GM21381 (cell line): Measurements from ENCODE around the gene SCARB1.
A peak's percentile ranks its signal among the peaks of the same experiment; 100 is the strongest.
"Not testable (repeated sequence)": the region's sequence is repeated elsewhere in the genome, so short reads cannot be mapped to it uniquely, and the experiment has no call there.

Experiments used
- ATAC-seq: cut with Tn5 transposase; IDR thresholded peaks from one replicate; pipeline ENCODE4 v1.9.1; 2021; ENCODE audit warnings: mild to moderate bottlenecking, moderate library complexity; ENCODE audit not compliant: unreplicated experiment

Gene SCARB1

DNA sequence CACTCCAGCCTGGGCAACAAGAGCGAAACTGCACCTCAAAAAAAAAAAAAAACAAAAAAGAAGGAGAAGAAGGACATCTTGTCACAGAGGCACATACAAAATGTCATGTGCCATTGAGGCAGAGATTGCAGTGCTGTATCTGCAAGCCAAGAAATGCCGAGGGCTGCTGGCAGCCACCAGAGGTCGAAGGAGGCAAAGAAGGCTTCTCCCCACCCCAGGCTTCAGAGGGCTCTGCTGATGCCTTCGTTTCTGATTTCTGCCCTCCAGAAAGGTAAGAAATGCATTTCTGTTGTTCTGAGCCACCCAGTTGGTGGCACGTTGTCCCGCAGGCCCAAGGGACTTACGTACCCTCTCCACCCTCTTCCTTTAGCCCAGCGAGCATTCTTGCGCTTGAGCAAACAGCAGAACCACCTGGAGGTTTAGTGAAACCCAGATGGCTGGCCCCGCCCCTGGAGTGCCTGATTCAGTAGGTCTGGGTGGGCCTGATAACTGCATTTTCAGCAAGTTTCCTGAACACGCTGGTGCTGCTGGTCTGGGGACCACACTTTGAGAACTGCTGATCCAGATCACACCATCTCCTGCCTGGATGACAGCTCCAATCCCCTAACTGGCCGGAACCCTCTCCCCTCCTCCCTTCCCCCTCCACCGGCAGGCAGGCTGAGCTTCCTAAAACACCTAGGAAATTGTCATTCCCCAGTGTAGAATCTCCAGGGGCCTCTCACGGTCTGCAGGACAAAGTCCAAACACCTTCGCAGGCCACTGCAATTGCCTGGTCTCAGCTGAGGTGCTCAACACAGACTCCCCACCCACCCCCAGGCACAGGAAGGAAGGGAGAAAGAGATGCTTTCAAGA, 21.1 kb upstream of the SCARB1 start:
- peak; percentile 87 for ATAC-seq

DNA sequence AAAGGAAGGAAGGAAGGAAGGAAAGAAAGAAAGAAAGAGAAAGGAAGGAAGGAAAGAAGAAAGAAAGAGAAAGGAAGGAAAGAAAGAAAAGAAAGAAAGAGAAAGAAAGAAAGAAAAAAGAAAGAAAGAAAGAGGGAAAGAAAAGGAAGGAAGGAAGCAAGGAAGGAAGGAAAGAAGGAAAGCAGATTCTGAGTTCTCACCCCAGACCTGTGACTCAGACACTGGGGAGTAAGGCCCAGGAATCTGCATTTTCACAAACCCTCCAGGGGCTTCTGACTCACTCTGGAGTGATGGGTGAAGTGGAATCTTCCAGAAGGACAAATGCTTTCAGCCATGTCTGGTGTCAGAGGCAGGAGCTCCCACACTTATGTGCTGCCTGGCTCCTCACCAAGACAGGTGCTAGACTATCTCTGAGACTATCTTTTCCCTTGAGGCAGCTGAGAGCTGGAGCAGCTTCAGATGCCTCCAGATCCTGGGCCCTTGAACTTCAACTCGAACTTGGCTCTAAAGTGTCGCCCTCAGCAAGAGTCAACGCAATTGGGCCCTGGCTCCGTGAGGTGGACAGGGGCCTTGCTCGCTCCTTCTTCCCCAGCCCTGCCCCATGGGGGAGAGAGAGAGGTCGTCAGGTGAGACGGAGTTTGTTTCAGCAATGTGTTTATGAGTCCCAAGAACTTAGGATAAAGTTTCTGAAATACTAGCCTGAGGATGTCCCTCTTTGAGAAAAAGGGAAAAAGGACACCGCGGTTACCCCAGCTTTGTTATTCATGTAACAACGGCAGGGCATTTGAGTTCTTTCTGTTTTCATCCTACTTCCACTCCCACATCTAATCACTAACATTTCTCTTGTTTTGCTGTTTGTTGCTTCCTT, 19.8 kb upstream of the SCARB1 start:
- no peak for ATAC-seq

DNA sequence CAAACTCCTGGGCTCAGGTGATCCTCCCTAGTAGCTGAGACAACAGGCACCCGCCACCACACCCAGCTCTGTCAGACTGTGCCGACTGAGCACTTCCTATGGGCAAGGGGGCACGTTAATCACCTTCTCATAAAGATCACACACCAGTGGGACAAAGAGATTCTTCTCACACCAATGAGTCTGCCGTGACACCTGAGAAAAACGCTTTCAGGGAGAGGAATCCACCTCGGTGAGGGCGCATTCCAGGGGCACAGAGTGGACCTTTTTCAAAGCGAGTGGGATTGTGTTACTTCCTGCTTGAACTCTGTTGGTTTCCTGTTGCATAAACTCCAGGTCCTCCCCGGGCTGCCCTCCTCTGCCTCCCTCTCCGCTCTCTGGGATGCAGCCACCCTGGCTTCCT, 17.5 kb upstream of the SCARB1 start:
- no peak for ATAC-seq

DNA sequence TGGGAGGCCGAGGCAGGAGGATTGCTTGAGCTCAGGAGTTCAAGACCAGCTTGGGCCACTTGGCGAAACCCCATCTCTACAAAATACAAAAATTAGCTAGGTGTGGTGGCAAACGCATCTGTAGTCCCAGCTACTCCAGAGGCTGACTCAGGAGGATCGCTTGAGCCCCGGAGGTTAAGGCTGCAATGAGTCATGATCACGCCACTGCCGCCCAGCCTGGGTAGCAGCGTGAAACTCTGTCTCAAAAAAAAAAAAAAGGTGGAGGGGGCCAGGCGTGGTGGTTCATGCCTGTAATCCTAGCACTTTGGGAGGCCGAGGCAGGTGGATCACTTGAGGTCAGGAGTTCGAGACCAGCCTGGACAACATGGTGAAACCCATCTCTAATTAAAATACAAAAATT, 16.7 kb upstream of the SCARB1 start:
- not testable (repeated sequence) for ATAC-seq

DNA sequence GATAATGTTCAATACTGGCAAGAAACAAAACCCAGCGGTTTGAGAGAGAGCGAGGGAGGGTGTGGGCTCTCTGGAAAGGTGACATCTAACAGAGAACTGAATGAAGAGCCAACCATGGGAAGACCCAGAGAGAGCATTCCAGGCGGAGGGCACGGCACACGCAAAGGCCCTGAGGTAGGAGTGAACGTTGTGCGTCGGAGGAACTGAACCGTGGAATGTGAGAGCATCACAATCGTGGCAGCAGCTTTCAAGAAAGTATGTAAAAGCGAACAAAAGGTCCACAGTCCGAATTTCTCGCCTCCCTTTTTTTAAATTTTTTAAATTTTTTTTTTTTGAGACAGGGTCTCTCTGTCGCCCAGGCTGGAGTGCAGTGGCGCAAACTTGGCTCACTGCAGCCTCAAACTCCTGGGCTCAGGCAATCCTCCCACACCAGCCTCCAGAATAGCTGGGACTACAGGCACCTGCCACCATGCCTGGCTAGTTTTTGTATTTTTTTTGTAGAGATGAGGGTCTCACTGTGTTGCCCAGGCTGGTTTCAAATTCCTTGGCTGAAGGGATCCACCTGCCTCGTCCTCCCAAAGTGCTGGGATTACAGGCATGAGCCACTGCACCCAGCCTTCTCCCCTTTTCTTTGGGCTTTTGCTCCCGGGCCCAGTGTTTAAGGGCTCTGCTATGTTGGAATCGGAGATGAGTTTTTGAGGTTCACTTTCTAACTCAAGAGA, 15.3 kb upstream of the SCARB1 start:
- ATAC-seq: no peak

DNA sequence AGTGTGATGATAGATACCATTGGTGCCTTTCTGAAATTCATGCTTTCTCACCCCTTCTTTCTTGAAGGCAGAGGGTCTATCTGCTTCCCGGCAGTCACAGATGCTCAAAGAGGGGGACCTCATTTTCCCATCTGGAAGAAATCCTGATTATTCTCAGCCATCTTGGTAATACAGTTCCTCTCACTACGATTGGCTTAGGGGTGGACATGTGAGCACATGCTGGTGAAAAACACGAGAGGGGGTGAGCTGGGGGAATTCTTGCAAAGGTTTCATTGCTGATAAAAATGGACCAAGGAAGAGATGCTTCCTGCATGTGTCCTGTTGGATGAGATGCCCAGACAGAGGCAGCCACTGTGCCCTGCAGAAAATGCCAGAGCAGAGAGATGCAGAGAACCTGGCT, 13.8 kb upstream of the SCARB1 start:
- ATAC-seq: no peak

DNA sequence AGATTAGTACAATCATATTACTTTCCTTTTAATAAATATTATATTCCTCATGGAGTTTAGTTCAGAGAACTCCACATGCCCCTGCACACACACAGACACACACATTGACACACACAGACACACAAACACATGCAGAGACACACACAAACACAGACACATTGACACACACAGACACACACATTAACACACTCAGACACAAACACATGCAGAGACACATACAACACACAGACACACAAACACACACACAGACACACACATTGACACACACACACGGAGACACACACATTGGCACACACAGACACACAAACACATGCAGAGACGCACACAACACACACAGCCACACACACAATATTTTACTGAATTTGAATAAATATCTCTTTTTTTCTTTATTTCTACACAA, 12.5 kb upstream of the SCARB1 start:
- no peak for ATAC-seq

DNA sequence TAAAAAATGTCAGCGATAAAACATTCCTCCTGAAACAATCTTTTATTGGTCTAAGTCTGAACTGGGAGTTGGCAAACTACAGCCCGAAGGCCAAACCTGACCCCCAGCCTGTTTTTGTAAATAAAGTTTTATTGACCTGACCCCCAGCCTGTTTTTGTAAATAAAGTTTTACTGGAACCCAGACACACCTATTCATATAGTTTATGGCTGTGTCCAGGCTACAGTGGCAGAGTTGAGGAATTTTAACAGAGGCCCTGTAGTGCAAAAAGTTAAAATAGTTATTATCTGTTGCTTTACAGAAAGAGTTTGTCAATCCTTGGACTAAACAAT, 12.1 kb upstream of the SCARB1 start:
- no peak for ATAC-seq

DNA sequence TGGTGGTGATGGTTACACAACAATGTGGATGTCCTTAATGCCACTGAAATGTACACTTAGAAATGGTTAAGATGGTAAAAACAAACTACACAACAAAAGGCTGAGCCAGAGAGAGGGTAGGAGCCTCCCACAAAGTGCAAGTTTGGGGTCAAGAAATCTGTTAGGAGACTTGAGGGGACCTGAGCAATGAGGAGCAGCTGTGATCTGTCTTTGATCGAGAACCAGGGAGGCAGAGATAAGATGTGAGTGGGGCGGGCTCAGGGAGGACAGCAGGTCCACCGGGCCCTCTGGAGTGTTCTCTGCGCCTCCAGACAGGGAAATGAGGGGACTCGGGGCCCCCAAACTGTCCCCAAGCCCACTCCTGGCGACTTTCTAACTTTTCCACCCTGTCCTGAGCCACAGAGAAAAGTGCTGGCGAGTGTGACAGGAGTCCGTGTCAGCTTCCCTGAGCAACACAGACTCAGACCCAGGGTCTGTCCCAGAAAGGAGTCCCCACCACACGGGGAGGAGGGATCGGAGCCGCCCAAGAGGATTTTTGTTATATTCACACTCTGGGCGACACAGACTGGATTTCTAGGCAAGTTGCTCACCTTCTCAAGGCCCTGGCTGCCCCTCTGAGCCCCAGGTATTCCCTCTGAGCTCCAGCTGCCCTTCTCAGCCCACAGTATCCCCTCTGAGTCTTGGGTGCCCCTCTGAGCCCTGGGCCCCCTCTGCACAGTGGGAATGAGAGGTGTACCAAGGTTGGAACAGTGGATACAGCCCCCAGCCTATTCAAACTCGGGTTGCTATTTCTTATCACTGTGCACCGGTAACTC, 11.5 kb upstream of the SCARB1 start:
- no peak for ATAC-seq

DNA sequence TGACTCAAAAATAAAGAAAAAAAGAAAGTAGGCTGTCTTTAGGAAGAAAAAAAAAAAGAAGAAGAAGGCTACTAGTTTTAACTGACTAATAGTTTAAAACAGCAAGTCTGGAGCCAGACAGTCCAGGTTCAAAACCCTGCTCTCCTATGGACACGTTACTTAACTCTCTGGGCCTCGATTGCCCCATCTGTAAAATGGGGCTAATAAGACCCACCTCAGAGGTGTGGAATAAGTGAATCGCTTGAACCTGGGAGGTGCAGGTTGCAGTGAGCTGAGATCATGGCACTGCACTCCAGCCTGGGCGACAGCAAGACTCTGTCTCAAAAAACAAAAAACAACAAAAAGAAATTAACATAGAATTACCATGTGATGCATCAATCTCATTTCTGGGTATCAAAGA, 10.5 kb upstream of the SCARB1 start:
- ATAC-seq: no peak

DNA sequence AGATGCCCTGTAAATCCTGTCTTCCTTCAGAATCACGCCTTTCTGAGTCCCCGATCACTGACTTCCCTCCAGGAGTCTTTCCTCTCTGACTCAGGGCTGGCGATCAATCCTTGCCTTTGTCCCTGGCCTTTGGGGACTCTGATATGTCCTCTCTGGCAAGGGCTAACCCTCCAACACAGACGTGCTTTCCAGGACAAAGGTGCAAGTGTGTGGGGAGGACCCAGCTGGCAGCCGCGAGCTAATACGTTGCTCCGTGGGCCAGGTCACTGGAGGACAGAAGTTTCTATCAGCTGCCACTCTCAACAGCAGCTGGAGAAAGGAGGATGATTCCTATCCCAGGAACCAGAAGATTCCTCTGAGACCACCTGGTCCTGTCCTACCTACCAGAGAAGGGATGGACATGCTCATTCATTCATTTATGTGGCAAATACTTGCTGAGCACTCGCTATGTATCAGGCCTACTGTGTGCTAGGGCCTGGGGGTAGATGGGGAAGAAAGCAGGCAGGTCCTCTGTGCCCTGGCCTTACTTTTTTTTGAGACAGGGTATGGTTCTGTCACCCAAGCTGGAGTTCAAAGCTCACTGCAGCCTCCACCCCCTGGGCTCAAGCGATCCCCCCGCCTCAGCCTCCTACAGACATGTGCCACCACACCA, 8.5 kb upstream of the SCARB1 start:
- no peak for ATAC-seq

DNA sequence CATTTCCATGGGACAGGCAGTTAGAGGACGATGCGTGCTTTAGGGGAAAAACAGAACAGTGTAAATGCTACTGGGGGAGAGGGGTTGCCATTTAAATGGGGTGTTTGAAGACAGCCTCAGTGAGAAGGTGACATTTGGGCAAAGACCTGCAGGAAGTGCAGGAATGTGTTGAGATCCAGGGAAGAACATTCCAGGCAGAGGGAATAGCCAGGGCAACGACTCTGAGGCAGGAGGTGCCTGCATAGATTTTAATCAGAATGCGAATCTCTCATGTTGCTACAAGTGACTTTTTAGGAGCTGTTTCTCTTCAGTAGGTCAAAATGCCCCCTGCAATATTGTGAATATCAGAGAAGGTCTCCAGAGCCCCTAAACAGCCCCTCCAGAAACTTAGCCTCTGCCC, 7.6 kb upstream of the SCARB1 start:
- ATAC-seq: no peak

DNA sequence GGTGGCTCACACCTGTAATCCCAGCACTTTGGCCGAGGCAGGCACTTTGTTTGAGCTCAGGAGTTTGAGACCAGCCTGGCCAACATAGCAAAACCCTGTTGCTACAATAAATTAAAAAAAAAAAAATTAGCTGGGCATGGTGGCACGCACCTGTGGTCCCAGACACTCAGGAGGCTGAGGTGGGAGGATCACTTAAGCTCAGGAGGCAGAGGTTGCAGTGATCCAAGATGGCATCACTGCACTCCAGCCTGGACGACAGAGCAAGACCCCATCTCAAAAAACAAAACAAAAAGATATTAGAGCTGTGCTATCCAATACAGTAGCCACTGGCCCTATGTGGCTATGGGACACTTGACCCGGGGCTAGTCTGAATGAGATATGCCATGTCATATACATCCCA, 6.9 kb upstream of the SCARB1 start:
- no peak for ATAC-seq

DNA sequence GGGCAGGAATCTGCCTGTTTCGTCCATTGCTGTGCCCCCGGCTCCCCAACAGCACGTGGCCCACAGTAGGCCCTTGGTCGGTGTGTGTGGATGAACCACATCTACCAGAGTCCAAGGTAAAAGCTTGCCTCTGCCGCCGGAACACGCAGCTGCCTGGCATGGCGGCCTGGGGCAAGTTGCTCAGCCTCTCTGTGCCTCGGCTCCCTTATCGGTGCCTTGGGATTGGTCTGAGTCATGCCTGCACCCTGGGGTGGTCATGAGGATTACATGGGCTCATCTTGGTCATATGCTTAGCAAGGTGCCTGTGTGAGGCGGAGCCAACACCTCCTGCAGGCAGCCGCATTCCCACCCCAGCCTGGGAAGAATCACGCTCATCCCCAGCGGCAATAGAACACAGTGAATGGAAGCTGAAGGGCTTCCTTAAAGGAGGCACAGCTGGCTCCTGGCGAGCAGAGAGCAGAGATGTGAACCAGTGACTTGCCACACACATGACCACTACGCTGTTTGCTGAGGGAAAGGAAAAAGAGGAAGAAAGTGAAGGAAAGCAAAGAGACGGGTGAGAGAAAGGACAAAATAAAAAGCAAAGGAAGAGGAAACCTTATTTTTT, 5.5 kb upstream of the SCARB1 start:
- no peak for ATAC-seq

DNA sequence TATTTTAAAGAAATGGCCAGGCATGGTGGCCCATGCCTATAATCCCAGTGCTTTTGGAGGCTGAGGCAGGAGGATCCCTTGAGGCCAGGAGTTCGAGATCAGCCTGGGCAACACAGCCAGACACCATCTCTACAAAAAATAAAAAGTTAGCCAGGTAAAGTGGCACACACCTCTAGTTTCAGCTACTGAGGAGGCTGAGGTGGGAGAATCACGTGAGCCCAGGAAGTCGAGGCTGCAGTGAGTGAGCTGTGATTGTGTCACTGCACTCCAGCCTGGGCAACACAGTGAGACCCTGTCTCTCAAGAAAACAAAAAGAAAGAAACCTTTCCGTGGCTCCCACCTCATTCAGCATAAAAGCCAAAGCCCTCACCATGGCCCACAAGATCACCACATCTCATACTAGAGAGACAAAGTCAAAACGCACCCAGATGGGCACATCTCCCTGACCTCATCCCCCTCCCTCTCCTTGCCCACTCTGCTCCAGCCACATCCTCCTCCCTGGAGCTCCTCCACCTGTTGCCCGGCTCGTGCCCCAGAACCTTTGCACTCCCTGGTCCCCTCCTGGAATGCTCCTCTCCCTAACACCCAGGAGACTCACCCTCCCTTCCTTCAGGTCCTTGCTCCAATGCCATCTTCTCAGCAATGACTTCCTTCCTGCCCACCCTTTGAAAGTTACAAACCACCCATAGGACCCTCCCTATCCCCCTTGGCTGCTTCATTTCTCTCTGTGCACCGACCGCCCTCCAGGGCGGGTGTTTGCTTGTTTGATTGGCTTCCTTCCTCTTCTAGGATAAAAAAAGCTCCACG, 4.8 kb upstream of the SCARB1 start:
- ATAC-seq: no peak

DNA sequence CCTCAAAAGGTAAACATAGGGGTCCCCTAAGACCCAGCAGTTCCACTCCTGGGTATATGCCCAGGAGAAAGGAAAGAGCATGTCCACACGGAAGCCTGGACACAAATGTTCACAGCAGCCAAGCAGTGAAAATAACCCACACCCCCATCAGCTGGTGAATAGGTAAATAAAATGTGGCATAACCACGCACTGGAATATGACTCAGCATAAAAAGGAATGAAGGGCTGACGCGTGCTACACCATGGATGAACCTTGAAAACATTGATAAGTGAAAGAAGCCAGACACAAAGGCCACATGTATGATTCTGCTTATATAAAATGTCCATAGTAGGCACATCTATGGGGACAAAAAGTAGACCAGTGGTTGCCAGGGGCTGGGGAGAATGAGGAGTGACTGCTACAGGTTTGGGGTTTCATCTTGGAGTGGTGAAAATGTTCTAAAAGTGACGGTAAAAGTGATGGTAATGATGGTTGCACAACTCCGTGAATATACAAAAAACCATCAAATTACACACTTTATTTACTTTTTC, 3.8 kb upstream of the SCARB1 start:
- ATAC-seq: no peak

DNA sequence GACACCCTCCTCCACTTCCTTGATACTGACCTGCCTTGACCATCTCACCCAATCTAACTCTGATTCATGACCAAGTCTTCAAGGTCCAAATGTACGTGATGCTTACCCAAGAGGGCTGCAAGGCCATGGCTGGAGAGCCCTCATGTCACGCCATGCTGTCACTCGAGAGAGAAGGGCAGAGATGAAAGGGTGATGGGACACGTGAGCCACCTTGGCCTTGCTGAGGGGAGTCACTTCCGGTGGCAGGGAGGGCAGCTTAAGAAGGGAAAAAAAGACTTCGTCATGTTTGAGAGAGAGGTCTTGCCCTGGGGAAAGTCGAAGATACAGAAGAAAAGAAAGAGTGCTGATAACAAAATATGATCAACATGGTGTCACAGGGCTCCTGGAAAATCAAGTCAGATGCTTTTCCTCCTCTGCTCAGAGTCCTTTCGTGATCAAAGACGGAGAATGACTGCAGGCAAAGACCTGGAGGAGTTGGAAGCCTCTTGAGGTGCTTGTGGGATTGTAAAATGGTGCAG, 3.3 kb upstream of the SCARB1 start:
- no peak for ATAC-seq

DNA sequence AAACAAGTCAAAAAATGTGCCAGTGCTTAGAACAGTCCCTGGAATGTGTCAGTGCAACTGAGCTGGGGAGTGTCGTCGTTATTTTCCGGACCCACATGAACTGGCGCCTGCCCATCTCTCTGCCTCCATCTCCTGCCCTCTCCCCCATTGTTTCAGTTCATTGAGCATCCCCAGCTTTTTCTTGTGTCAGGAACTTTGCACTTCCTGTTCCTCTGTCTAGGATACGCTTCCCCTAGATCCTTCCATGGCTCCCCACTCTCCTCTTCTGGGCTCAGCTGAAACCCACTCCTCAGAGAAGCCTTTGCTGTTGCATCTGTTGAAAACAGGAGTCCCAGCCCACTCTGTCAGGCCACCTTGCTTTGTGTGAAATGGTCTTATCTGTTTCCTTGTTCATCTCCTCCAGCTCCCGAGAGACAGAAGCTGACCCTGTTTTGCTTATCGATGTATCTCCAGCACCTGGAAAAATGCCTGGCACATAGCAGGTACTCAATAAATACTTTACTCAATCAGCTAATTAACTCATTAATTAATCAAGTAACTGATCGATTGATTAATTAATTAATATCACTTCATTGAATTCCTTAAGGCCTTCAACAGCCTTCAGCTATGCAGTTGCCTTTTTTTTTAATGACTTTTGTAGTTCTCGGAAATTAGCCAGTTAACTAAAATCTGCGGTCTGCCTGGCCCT, 2.7 kb upstream of the SCARB1 start:
- ATAC-seq: no peak
